HCT116 (cell line): ENCODE data around the gene DHRS12. TPM values are rescaled to one million over a fixed set of nuclear protein-coding genes. Genes with fewer than 3 reads are reported as not detected.

Source experiments
- ATAC-seq: fragments of 200-7000 bp; cut with Tn5 transposase; 2 replicates; pipeline ENCODE4 v1.9.1; 2020; ENCODE audit warnings: mild to moderate bottlenecking, moderate library complexity
- BruUV-seq: library from RNA; stranded (reverse); fragments of 400-500 nt; replicated peaks from 2 replicates; lab custom pipeline; 2021; lab: Mats Ljungman, UMichigan
- CTCF ChIA-PET: fragments of 300-600 bp; sonication (Branson Sonifier 250); formaldehyde crosslinking; loops from one replicate; lab custom pipeline; 2021; ENCODE audit warnings: antibody characterized with exemption; lab: Charles Lee
- POLR2A ChIA-PET: fragments of 300-600, 350-600 bp; sonication (Branson Sonifier 250); formaldehyde crosslinking; loops from one replicate; lab custom pipeline; 2021; ENCODE audit warnings: antibody characterized with exemption; lab: Charles Lee
- RAD21 ChIA-PET, 2 experiments: fragments of 300-600 bp; sonication (Branson Sonifier 250); formaldehyde crosslinking; loops; one replicate each; lab custom pipeline; 2023; ENCODE audit warnings: low total read pairs in 2 of 2; ENCODE audit not compliant: uncharacterized antibody in 2 of 2, unreplicated experiment in 2 of 2, low non-redundant PET in 1 of 2; lab: Charles Lee
- DNase-seq: peaks from one replicate; pipeline ENCODE4 v3.0.0-alpha.2; 2010; ENCODE audit warnings: low read depth, low spot score
- H2AFZ ChIP-seq: fragments of 200-600 bp; shearing (Covaris generic), sonication (generic); 2 replicates; pipeline ENCODE4 v1.6.1; 2017; ENCODE audit warnings: low read depth, mixed run types, mixed read lengths, antibody characterized with exemption, low read length; ENCODE audit not compliant: poor library complexity, severe bottlenecking
- H3K27ac ChIP-seq: 2 replicates; pipeline ENCODE4 v1.5.1; 2012; ENCODE audit warnings: low read depth, low read length
- H3K27me3 ChIP-seq: fragments of 200-600 bp; sonication (generic); 2 replicates; pipeline ENCODE4 v1.6.1; 2016; ENCODE audit warnings: mixed run types, low read length, mixed read lengths; ENCODE audit not compliant: insufficient read depth
- H3K36me3 ChIP-seq, 2 experiments: fragments of 200-500 bp in 1 of 2; fragments of 200-600 bp in 1 of 2; sonication (Bioruptor generic) in 1 of 2; sonication (generic) in 1 of 2; 2 replicates each; pipeline versions ENCODE4 v1.5.1 to v1.6.1; 2014 to 2016; ENCODE audit warnings: low read length in 2 of 2, inconsistent platforms in 1 of 2, mixed read lengths in 1 of 2, mixed run types in 1 of 2; ENCODE audit not compliant: insufficient read depth in 2 of 2, control insufficient read depth in 1 of 2
- H3K4me1 ChIP-seq, 2 experiments: fragments of 200-600 bp in 1 of 2; sonication (generic) in 1 of 2; 2 replicates each; pipeline versions ENCODE4 v1.5.1 to v1.6.1; 2012 to 2017; ENCODE audit warnings: low read length in 2 of 2, inconsistent platforms in 1 of 2, mild to moderate bottlenecking in 1 of 2, mixed read lengths in 1 of 2, mixed run types in 1 of 2, moderate library complexity in 1 of 2; ENCODE audit not compliant: insufficient read depth in 2 of 2, control insufficient read depth in 1 of 2
- H3K4me2 ChIP-seq: fragments of 200-600 bp; sonication (generic); 2 replicates; pipeline ENCODE4 v1.6.1; 2017; ENCODE audit warnings: mixed run types, low read length, mixed read lengths
- H3K4me3 ChIP-seq, 2 experiments: fragments of 200-600 bp in 1 of 2; sonication (generic) in 1 of 2; replicated peaks in 1 of 2; 2 replicates each; pipeline ENCODE4 v1.5.1; 2011 to 2016; ENCODE audit warnings: low read length in 2 of 2, control low read depth in 1 of 2, low read depth in 1 of 2, mild to moderate bottlenecking in 1 of 2, mixed read lengths in 1 of 2, mixed run types in 1 of 2
- H3K79me2 ChIP-seq: fragments of 200-600 bp; sonication (generic); 2 replicates; pipeline ENCODE4 v1.6.1; 2017; ENCODE audit warnings: mild to moderate bottlenecking, mixed run types, low read length, moderate library complexity, mixed read lengths; ENCODE audit not compliant: insufficient read depth
- H3K9ac ChIP-seq: fragments of 200-600 bp; sonication (generic); 2 replicates; pipeline ENCODE4 v1.6.1; 2016; ENCODE audit warnings: low read length, mixed read lengths
- H3K9me2 ChIP-seq: fragments of 200-600 bp; sonication (generic), shearing (Covaris generic); 2 replicates; pipeline ENCODE4 v1.6.1; 2017; ENCODE audit warnings: mixed run types, mild to moderate bottlenecking, moderate library complexity; ENCODE audit not compliant: insufficient read depth
- H3K9me3 ChIP-seq, 2 experiments: fragments of 200-500 bp in 1 of 2; fragments of 200-600 bp in 1 of 2; sonication (Bioruptor generic) in 1 of 2; sonication (generic) in 1 of 2; 2 replicates each; pipeline ENCODE4 v1.6.1; 2014 to 2017; ENCODE audit warnings: low read length in 2 of 2, mixed read lengths in 2 of 2, inconsistent platforms in 1 of 2, low read depth in 1 of 2, mild to moderate bottlenecking in 1 of 2, mixed run types in 1 of 2, moderate library complexity in 1 of 2; ENCODE audit not compliant: control insufficient read depth in 1 of 2, insufficient read depth in 1 of 2
- H4K20me1 ChIP-seq: fragments of 200-600 bp; sonication (generic), shearing (Covaris generic); 2 replicates; pipeline ENCODE4 v1.6.1; 2017; ENCODE audit warnings: mixed run types, mild to moderate bottlenecking, moderate library complexity; ENCODE audit not compliant: insufficient read depth
- CBX3 ChIP-seq: IDR thresholded peaks from 2 replicates; pipeline ENCODE4 v1.6.1; 2012; ENCODE audit warnings: low read depth
- JUND ChIP-seq: IDR thresholded peaks from 2 replicates; pipeline ENCODE4 v1.6.1; 2012
- POLR2A ChIP-seq: IDR thresholded peaks from 2 replicates; pipeline ENCODE4 v1.7.0; 2011; ENCODE audit warnings: borderline replicate concordance; ENCODE audit not compliant: insufficient read depth, insufficient read length; ENCODE audit errors: extremely low read depth
- POLR2AphosphoS5 ChIP-seq: IDR thresholded peaks from 2 replicates; pipeline ENCODE4 v1.6.1; 2011; ENCODE audit warnings: mild to moderate bottlenecking, low read depth, low read length, moderate library complexity
- SIN3A ChIP-seq: IDR thresholded peaks from 2 replicates; pipeline ENCODE4 v1.6.1; 2012; ENCODE audit warnings: low read depth
- YY1 ChIP-seq: IDR thresholded peaks from 2 replicates; pipeline ENCODE4 v1.6.1; 2011; ENCODE audit warnings: low read length, low read depth, moderate library complexity, mild to moderate bottlenecking; ENCODE audit not compliant: insufficient replicate concordance; ENCODE audit errors: extremely low read depth
- intact Hi-C: fragments of 100-400 bp; cut with micrococcal nuclease; formaldehyde crosslinking; loops from 2 replicates; pipeline ENCODE4 v1.10.0; 2022
- total RNA-seq: library from RNA; stranded (reverse); gene quantifications from one replicate; pipeline ENCODE4 v1.2.1, GENCODE V29; 2021; ENCODE audit not compliant: unreplicated experiment
- TF ChIP-seq, protein P1 (sequence below): IDR thresholded peaks from 2 replicates; pipeline ENCODE4 v1.6.1; 2012; ENCODE audit warnings: low read depth
- TF ChIP-seq, protein P2 (sequence below), 3 experiments: fragments of 200-600 bp in 1 of 3; sonication (generic) in 1 of 3; IDR thresholded peaks in 2 of 3; conservative IDR thresholded peaks in 1 of 3; 2 replicates each; pipeline ENCODE4 v1.5.1; 2012 to 2017; ENCODE audit warnings: low read depth in 2 of 3, low read length in 2 of 3, antibody characterized with exemption in 1 of 3, borderline replicate concordance in 1 of 3, control low read depth in 1 of 3, mild to moderate bottlenecking in 1 of 3, mixed read lengths in 1 of 3, mixed run types in 1 of 3, moderate library complexity in 1 of 3; ENCODE audit not compliant: insufficient read depth in 1 of 3
- TF ChIP-seq, protein P3 (sequence below): IDR thresholded peaks from 2 replicates; pipeline ENCODE4 v1.6.1; 2012

DHRS12 gene
- total RNA-seq, 1 experiment from 2014 or later = 3.9 TPM

DNA sequence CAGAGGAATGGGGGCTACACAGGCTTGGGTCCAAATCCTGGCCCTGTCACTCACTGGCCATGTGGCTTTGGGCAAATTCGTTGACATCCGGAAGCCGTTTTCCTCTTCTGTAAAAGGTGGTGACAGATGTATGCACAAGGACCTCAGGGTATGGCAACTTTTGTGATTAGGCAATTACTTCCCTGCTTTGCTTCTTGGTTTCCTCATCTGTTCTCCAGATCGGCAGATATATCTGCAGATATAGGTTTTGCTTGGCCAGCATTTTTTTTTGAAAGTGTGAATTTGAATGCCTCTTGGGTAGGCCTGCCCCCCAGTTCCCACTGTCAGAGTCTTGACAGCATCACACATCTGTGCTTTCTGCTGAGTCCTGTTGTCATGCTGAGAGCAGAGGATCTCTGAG is 23.3 kb upstream of the DHRS12 start:
- H2AFZ ChIP-seq = no peak overlapping the region
- H3K9me2 ChIP-seq = no peaks in the 10 kb centered on the region
- H3K4me2 ChIP-seq = no peak overlapping the region
- CTCF ChIA-PET = interaction anchor here (1.6 kb wide), 1 partner anchor 18 kb away, joined by 4 read pairs; the partner anchor contains the start of gene TMEM272
- no peak overlapping the region for H3K4me3 ChIP-seq
- DNase-seq = no peak
- RAD21 ChIA-PET = no interaction called here
- no TSS peak for BruUV-seq
- H3K4me1 ChIP-seq = no peaks in the 10 kb centered on the region
- H3K27me3 ChIP-seq = peaks cover 8% of the 10 kb centered on the region; the same call in 1 of the 2 replicates
- H3K79me2 ChIP-seq = no peaks in the 10 kb centered on the region
- no peak for TF ChIP-seq YY1
- no peak for TF ChIP-seq SIN3A
- TF ChIP-seq, protein P1, sequence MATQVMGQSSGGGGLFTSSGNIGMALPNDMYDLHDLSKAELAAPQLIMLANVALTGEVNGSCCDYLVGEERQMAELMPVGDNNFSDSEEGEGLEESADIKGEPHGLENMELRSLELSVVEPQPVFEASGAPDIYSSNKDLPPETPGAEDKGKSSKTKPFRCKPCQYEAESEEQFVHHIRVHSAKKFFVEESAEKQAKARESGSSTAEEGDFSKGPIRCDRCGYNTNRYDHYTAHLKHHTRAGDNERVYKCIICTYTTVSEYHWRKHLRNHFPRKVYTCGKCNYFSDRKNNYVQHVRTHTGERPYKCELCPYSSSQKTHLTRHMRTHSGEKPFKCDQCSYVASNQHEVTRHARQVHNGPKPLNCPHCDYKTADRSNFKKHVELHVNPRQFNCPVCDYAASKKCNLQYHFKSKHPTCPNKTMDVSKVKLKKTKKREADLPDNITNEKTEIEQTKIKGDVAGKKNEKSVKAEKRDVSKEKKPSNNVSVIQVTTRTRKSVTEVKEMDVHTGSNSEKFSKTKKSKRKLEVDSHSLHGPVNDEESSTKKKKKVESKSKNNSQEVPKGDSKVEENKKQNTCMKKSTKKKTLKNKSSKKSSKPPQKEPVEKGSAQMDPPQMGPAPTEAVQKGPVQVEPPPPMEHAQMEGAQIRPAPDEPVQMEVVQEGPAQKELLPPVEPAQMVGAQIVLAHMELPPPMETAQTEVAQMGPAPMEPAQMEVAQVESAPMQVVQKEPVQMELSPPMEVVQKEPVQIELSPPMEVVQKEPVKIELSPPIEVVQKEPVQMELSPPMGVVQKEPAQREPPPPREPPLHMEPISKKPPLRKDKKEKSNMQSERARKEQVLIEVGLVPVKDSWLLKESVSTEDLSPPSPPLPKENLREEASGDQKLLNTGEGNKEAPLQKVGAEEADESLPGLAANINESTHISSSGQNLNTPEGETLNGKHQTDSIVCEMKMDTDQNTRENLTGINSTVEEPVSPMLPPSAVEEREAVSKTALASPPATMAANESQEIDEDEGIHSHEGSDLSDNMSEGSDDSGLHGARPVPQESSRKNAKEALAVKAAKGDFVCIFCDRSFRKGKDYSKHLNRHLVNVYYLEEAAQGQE = no peak
- no peaks in the 10 kb centered on the region for H4K20me1 ChIP-seq
- H3K9me3 ChIP-seq = no peaks in the 10 kb centered on the region
- intact Hi-C loops = no loop called here
- no peak for ATAC-seq
- H3K9ac ChIP-seq = no peak overlapping the region
- H3K36me3 ChIP-seq = no peaks in the 10 kb centered on the region
- POLR2A ChIA-PET = no interaction called here
- H3K27ac ChIP-seq = no peak overlapping the region

DNA sequence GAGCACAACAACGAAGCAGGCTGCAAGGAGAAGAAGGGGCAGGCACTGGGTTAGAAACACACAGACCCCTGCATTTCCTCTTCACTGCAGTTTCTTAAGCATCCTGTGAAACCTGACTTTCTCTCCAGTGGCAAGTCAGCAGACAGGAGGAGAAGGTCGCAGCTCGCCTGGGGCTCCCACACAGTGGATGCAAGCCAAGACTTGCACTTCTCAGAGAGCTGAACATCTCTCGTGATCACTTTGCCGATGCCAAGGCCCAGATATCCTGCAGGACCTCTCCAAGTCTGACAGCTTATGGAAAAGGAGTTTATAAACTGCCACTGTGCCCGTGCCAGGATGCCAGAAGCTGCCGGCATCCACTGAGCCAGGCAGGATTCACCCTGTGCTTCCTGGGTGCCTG is 22.6 kb upstream of the DHRS12 start:
- Histone ChIP-seq H3K79me2 (no peaks in the 10 kb centered on the region), H3K36me3 (no peaks in the 10 kb centered on the region), H3K4me3 (no peak overlapping the region), H3K9ac (no peak overlapping the region), H3K9me2 (no peaks in the 10 kb centered on the region), H3K9me3 (no peaks in the 10 kb centered on the region), H3K27ac (no peak overlapping the region), H2AFZ (no peak overlapping the region), H3K4me2 (no peak overlapping the region), H4K20me1 (no peaks in the 10 kb centered on the region), H3K4me1 (no peaks in the 10 kb centered on the region), H3K27me3 (peaks cover 8% of the 10 kb centered on the region; the same call in 1 of the 2 replicates)
- TF ChIP-seq CBX3 (no peak), POLR2A (no peak), JUND (no peak), POLR2AphosphoS5 (no peak)
- TF ChIP-seq, protein P2, sequence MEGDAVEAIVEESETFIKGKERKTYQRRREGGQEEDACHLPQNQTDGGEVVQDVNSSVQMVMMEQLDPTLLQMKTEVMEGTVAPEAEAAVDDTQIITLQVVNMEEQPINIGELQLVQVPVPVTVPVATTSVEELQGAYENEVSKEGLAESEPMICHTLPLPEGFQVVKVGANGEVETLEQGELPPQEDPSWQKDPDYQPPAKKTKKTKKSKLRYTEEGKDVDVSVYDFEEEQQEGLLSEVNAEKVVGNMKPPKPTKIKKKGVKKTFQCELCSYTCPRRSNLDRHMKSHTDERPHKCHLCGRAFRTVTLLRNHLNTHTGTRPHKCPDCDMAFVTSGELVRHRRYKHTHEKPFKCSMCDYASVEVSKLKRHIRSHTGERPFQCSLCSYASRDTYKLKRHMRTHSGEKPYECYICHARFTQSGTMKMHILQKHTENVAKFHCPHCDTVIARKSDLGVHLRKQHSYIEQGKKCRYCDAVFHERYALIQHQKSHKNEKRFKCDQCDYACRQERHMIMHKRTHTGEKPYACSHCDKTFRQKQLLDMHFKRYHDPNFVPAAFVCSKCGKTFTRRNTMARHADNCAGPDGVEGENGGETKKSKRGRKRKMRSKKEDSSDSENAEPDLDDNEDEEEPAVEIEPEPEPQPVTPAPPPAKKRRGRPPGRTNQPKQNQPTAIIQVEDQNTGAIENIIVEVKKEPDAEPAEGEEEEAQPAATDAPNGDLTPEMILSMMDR (IDR thresholded peaks at IDR 0.05 in 2 of 3, conservative IDR thresholded peaks at IDR 0.05 in 1 of 3; ENCODE audit: borderline replicate concordance in 1 of 3, insufficient read depth in 1 of 3, low read depth in 2 of 3, low read length in 2 of 3) = no peak
- TF ChIP-seq, protein P3, sequence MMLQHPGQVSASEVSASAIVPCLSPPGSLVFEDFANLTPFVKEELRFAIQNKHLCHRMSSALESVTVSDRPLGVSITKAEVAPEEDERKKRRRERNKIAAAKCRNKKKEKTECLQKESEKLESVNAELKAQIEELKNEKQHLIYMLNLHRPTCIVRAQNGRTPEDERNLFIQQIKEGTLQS = no peak
- BruUV-seq = no TSS peak
- POLR2A ChIA-PET = no interaction called here
- RAD21 ChIA-PET = no interaction called here
- ATAC-seq (no peak), DNase-seq (no peak)
- CTCF ChIA-PET = interaction anchor here (1.6 kb wide), 1 partner anchor 19 kb away, joined by 4 read pairs; the partner anchor contains the start of gene TMEM272
- intact Hi-C loops = no loop called here
